T-cell (primary cell): ENCODE measurements around the gene ATP2B2. TPM values are rescaled to one million over a fixed set of nuclear protein-coding genes. Genes with fewer than 3 reads are reported as not detected.

Experiments used
- ATAC-seq, 4 experiments: fragments of 200-7000 bp in 3 of 4; fragments of 150-1000 bp in 1 of 4; cut with Tn5 transposase; replicated peaks in 1 of 4; 1 replicate in 3 of 4; 2 replicates in 1 of 4; pipeline ENCODE4 v1.10.0; 2021; ENCODE audit warnings: moderate library complexity in 3 of 4, mild to moderate bottlenecking in 2 of 4, moderate number of reproducible peaks in 1 of 4
- CTCF ChIA-PET, 2 donors: fragments of 300-600 bp; sonication (Branson Sonifier 250); formaldehyde crosslinking; loops; one replicate each; lab custom pipeline; 2022; ENCODE audit warnings: antibody characterized with exemption in 2 of 2; lab: Charles Lee
- POLR2A ChIA-PET, 2 donors: fragments of 300-600 bp; sonication (Branson Sonifier 250); formaldehyde crosslinking; loops; one replicate each; lab custom pipeline; 2022; ENCODE audit warnings: antibody characterized with exemption in 2 of 2; lab: Charles Lee
- DNase-seq, 35 experiments: peaks; one replicate each; pipeline versions ENCODE4 v3.0.0 to v3.0.0-alpha.2; 2013 to 2023
- H3K27ac ChIP-seq: one replicate; pipeline ENCODE4 v1.5.1; 2013; ENCODE audit warnings: low read length
- H3K27me3 ChIP-seq, 2 experiments: replicated peaks in 1 of 2; 1 replicate in 1 of 2; 2 replicates in 1 of 2; pipeline versions ENCODE4 v1.6.1 to v1.7.0; 2013; ENCODE audit warnings: low read length in 1 of 2, mixed read lengths in 1 of 2; ENCODE audit not compliant: control insufficient read depth in 2 of 2, insufficient read depth in 2 of 2; ENCODE audit errors: extremely low read depth in 1 of 2
- H3K36me3 ChIP-seq, 2 donors: 1 replicate in 1 of 2; 2 replicates in 1 of 2; pipeline versions ENCODE4 v1.6.1 to v1.7.0; 2013; ENCODE audit warnings: low read length in 1 of 2; ENCODE audit not compliant: control insufficient read depth in 2 of 2, insufficient read depth in 1 of 2; ENCODE audit errors: extremely low read depth in 1 of 2
- H3K4me1 ChIP-seq, 2 experiments: 1 replicate in 1 of 2; 2 replicates in 1 of 2; pipeline versions ENCODE4 v1.6.1 to v1.7.0; 2013; ENCODE audit warnings: low read length in 2 of 2, mixed read lengths in 1 of 2; ENCODE audit not compliant: insufficient read depth in 2 of 2, control insufficient read depth in 1 of 2; ENCODE audit errors: extremely low read depth in 1 of 2
- H3K4me3 ChIP-seq, 2 donors: 1 replicate in 1 of 2; 2 replicates in 1 of 2; pipeline versions ENCODE4 v1.5.1 to v1.7.0; 2013; ENCODE audit warnings: mild to moderate bottlenecking in 2 of 2, low read length in 1 of 2, moderate library complexity in 1 of 2; ENCODE audit not compliant: control insufficient read depth in 1 of 2; ENCODE audit errors: extremely low read depth in 1 of 2
- H3K9me3 ChIP-seq: 2 replicates; pipeline ENCODE4 v1.7.0; 2013
- H3K27ac Mint-ChIP-seq, 2 donors: one replicate each; pipeline ENCODE4 v1.8.0; 2020 to 2021; ENCODE audit warnings: mild to moderate bottlenecking in 2 of 2, mixed read lengths in 2 of 2
- H3K27me3 Mint-ChIP-seq, 2 donors: one replicate each; pipeline ENCODE4 v1.8.0; 2021 to 2022; ENCODE audit warnings: mixed read lengths in 2 of 2
- H3K36me3 Mint-ChIP-seq: one replicate; pipeline ENCODE4 v1.8.0; 2021; ENCODE audit warnings: mixed read lengths
- H3K4me1 Mint-ChIP-seq, 3 donors: one replicate each; pipeline ENCODE4 v1.8.0; 2020 to 2022; ENCODE audit warnings: mixed read lengths in 3 of 3, mild to moderate bottlenecking in 1 of 3
- H3K4me3 Mint-ChIP-seq, 3 donors: one replicate each; pipeline ENCODE4 v1.8.0; 2020 to 2022; ENCODE audit warnings: mild to moderate bottlenecking in 3 of 3, mixed read lengths in 3 of 3, moderate library complexity in 3 of 3
- H3K9me3 Mint-ChIP-seq, 3 donors: one replicate each; pipeline ENCODE4 v1.8.0; 2020 to 2022; ENCODE audit warnings: mixed read lengths in 3 of 3
- WGBS: methylation state at CpG from one replicate; pipeline ENCODE4 v1.1.5; 2013; ENCODE audit warnings: missing lambda C conversion rate; ENCODE audit not compliant: insufficient coverage; 5-methylcytosine and 5-hydroxymethylcytosine counted together
- total RNA-seq, 35 experiments: library from RNA in 6 of 35; stranded (reverse) in 6 of 35; fragments of 120-200 nt in 1 of 35; gene quantifications; one replicate each; pipeline versions ENCODE4 v1.2.1 to v1.2.4 and lab custom pipeline; 2013 to 2026

ATP2B2 gene
- total RNA-seq, 5 donors from 2014 or later (not counting 1 experiment from before 2014, with no cell fraction given) = not detected

- Mint-ChIP-seq H3K36me3 (peaks cover 25% of the 10 kb centered on the region), H3K4me1 (peaks cover 10 to 21% (median 18%) of the 10 kb centered on the region in 3 donors), H3K9me3 (no peaks in the 10 kb centered on the region), H3K27ac (no peak overlapping the region), H3K27me3 (no peaks in the 10 kb centered on the region), H3K4me3 (no peak overlapping the region)
- ATAC-seq = no peak
- CTCF ChIA-PET = interaction anchor here in 1 of 2 donors (0.8 kb wide), 1 partner anchor 27 kb away, joined by 3 read pairs; no protein-coding TSS in a partner anchor
- 99% methylated on average over 17 of the region's 18 CpGs for WGBS
- DNase-seq = no peak
- POLR2A ChIA-PET = interaction anchor here in 1 of 2 donors (0.6 kb wide), 1 partner anchor 1328 kb away, joined by 3 read pairs; the partner anchor contains the start of gene RAD18
- no peak overlapping the region for H3K27ac ChIP-seq
- no peaks in the 10 kb centered on the region for H3K9me3 ChIP-seq
- peaks cover 13 to 35% of the 10 kb centered on the region in 2 donors for H3K36me3 ChIP-seq
- H3K4me3 ChIP-seq = no peak overlapping the region
- H3K27me3 ChIP-seq = no peaks in the 10 kb centered on the region
- H3K4me1 ChIP-seq = peaks cover 0 to 8% of the 10 kb centered on the region in 2 experiments
Measured at GRCh38 chr3:10290481-10291176, 214.8 kb downstream of the ATP2B2 start.

DNA sequence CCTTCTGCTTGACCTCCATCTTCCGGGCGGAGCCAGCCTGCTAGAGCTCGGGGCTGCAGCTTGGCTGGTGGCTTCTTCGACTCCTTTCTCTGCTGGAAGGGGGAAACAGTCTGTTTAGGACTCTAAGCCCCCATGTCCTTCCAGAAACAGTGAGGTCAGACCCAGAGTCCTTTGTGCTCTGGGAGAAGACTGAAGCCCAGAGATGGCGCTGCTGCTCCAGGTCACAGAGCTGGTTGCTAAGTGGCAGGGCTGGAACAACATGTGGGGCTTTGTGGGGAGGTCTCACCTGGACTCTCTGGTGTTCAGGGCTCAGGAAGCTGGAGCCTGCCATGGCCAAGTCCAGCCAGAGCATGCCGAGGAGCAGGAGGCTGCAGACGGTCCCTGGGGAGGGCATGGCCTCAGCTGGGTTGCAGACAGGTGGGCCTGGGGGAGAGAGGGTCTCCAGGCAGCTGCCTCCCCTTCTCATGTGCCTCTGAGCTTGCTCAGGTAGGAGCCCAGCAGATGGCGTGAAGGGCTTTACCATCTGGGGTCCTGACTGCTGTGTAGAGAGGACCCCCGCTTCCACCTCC is 215.5 kb downstream of the ATP2B2 start:
- Mint-ChIP-seq H3K36me3 (peaks cover 20% of the 10 kb centered on the region), H3K9me3 (no peaks in the 10 kb centered on the region), H3K4me1 (peaks cover 16 to 27% (median 25%) of the 10 kb centered on the region in 3 donors), H3K27ac (no peak overlapping the region), H3K4me3 (no peak overlapping the region), H3K27me3 (no peaks in the 10 kb centered on the region)
- Histone ChIP-seq H3K4me3 (no peak overlapping the region), H3K27ac (no peak overlapping the region), H3K27me3 (no peaks in the 10 kb centered on the region), H3K4me1 (peaks cover 0 to 10% of the 10 kb centered on the region in 2 experiments), H3K36me3 (peaks cover 13 to 35% of the 10 kb centered on the region in 2 donors), H3K9me3 (no peaks in the 10 kb centered on the region)
- ChIA-PET CTCF (interaction anchor here in 1 of 2 donors (0.8 kb wide), 1 partner anchor 26 kb away, joined by 3 read pairs; no protein-coding TSS in a partner anchor), POLR2A (interaction anchor here in 1 of 2 donors (0.6 kb wide), 1 partner anchor 1327 kb away, joined by 3 read pairs; the partner anchor contains the start of gene RAD18)
- 90% methylated on average over 8 of the region's 9 CpGs for WGBS
- ATAC-seq (no peak), DNase-seq (no peak)

DNA sequence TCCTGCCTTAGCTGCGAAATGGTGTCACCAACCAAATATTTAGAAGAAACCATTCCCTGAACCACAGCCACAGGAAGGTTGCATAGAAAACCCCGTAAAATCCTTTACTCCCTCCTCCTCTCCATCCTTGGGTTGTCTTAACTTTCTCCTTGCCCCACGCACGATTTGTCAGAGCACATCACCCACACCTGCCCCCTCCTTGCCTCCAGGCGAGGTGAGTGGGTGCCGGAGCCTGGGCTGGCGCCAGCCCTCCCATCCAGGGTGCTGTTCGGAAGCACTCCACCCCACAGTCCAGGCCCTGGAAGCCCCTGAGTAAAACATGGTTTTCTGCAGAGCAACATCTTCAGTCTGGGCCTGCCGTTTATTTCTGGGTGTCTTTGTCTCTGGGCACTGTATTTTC is 216.3 kb downstream of the ATP2B2 start:
- Mint-ChIP-seq H3K9me3 (no peaks in the 10 kb centered on the region), H3K4me3 (no peak overlapping the region), H3K27ac (no peak overlapping the region), H3K27me3 (no peaks in the 10 kb centered on the region), H3K36me3 (peaks cover 15% of the 10 kb centered on the region), H3K4me1 (peaks cover 24 to 32% (median 30%) of the 10 kb centered on the region in 3 donors)
- H3K36me3 ChIP-seq = peaks cover 13 to 35% of the 10 kb centered on the region in 2 donors
- H3K4me1 ChIP-seq = peaks cover 0 to 18% of the 10 kb centered on the region in 2 experiments
- no peaks in the 10 kb centered on the region for H3K9me3 ChIP-seq
- DNase-seq (no peak), ATAC-seq (no peak)
- H3K27me3 ChIP-seq = no peaks in the 10 kb centered on the region
- no peak overlapping the region for H3K27ac ChIP-seq
- WGBS = 100% methylated on average over 3 of the region's 9 CpGs
- ChIA-PET POLR2A (no interaction called here), CTCF (no interaction called here)
- H3K4me3 ChIP-seq = no peak overlapping the region

- DNase-seq = no peak
- ChIA-PET POLR2A (no interaction called here), CTCF (no interaction called here)
- peaks cover 3 to 24% of the 10 kb centered on the region in 2 experiments for H3K4me1 ChIP-seq
- Mint-ChIP-seq H3K27ac (no peak overlapping the region), H3K36me3 (peaks cover 16% of the 10 kb centered on the region), H3K27me3 (no peaks in the 10 kb centered on the region), H3K9me3 (no peaks in the 10 kb centered on the region), H3K4me1 (peaks cover 29 to 36% (median 32%) of the 10 kb centered on the region in 3 donors), H3K4me3 (no peak overlapping the region)
- H3K27me3 ChIP-seq = no peaks in the 10 kb centered on the region
- peaks cover 16 to 40% of the 10 kb centered on the region in 2 donors for H3K36me3 ChIP-seq
- no peak for ATAC-seq
- 96% methylated on average over 11 of the region's 11 CpGs for WGBS
- H3K27ac ChIP-seq = no peak overlapping the region
- H3K9me3 ChIP-seq = no peaks in the 10 kb centered on the region
- H3K4me3 ChIP-seq = no peak overlapping the region
Measured at GRCh38 chr3:10288575-10288960, 216.8 kb downstream of the ATP2B2 start.

GRCh38 chr3:10287936-10288574 is 217.3 kb downstream of the ATP2B2 start:
- ATAC-seq (no peak), DNase-seq (no peak)
- Mint-ChIP-seq H3K27me3 (no peaks in the 10 kb centered on the region), H3K9me3 (no peaks in the 10 kb centered on the region), H3K4me3 (no peak overlapping the region), H3K27ac (no peak overlapping the region), H3K36me3 (peaks cover 19% of the 10 kb centered on the region), H3K4me1 (peaks cover 31 to 39% (median 35%) of the 10 kb centered on the region in 3 donors)
- CTCF ChIA-PET = interaction anchor here in 1 of 2 donors (0.6 to 2.4 kb wide), 5 partner anchors 27 to 553 kb away, joined by 3 to 16 read pairs (median 4); partner anchors contain the start of gene CRELD1
- H3K4me1 ChIP-seq = peaks cover 3 to 26% of the 10 kb centered on the region in 2 experiments
- H3K27ac ChIP-seq = no peak overlapping the region
- WGBS = 97% methylated on average over 9 of the region's 12 CpGs
- POLR2A ChIA-PET = no interaction called here
- peaks cover 19 to 44% of the 10 kb centered on the region in 2 donors for H3K36me3 ChIP-seq
- H3K27me3 ChIP-seq = no peaks in the 10 kb centered on the region
- H3K9me3 ChIP-seq = no peaks in the 10 kb centered on the region
- no peak overlapping the region for H3K4me3 ChIP-seq
